HepG2 (cell line): ENCODE results near the gene SHISA5. TPM values are rescaled to one million over a fixed set of nuclear protein-coding genes. Genes with fewer than 3 reads are reported as not detected.

ENCODE experiments used
- AGO1 ChIP-seq: fragments of 200-400 bp; formaldehyde crosslinking; IDR thresholded peaks from 2 replicates; pipeline ENCODE4 v1.6.1; 2017; ENCODE audit warnings: mild to moderate bottlenecking, low read depth, low read length, moderate library complexity; ENCODE audit not compliant: poor library complexity, severe bottlenecking
- AKAP8 ChIP-seq: sonication (generic); formaldehyde crosslinking; IDR thresholded peaks from 2 replicates; pipeline ENCODE4 v1.5.1; 2020; ENCODE audit warnings: mild to moderate bottlenecking, missing genetic modification reagents
- ATF7 ChIP-seq, 2 experiments: fragments of 450-650 bp in 1 of 2; sonication (generic) in 1 of 2; formaldehyde crosslinking in 1 of 2; IDR thresholded peaks; 2 replicates each; pipeline versions ENCODE4 v1.4.0 to v1.6.1; 2016 to 2020; ENCODE audit warnings: antibody characterized with exemption in 1 of 2, mild to moderate bottlenecking in 1 of 2, missing genetic modification reagents in 1 of 2
- BRF2 ChIP-seq: sonication (generic); formaldehyde crosslinking; IDR thresholded peaks from 2 replicates; pipeline ENCODE4 v1.8.1; 2022; ENCODE audit warnings: mild to moderate bottlenecking, missing genetic modification reagents
- CCDC6 ChIP-seq: sonication (generic); formaldehyde crosslinking; IDR thresholded peaks from 2 replicates; pipeline ENCODE4 v1.8.1; 2022; ENCODE audit warnings: mild to moderate bottlenecking, missing genetic modification reagents, moderate library complexity
- KLF12 ChIP-seq: sonication (generic); formaldehyde crosslinking; IDR thresholded peaks from 2 replicates; pipeline ENCODE4 v1.4.0; 2020; ENCODE audit warnings: missing genetic modification reagents, borderline replicate concordance
- KLF6 ChIP-seq: IDR thresholded peaks from 2 replicates; pipeline ENCODE4 v1.8.0; 2016; ENCODE audit warnings: missing biosample characterization, missing genetic modification reagents
- MTF2 ChIP-seq: sonication (generic); formaldehyde crosslinking; IDR thresholded peaks from 2 replicates; pipeline ENCODE4 v1.5.0; 2020; ENCODE audit warnings: missing genetic modification reagents, borderline replicate concordance
- MXI1 ChIP-seq: IDR thresholded peaks from 3 replicates; pipeline ENCODE4 v1.6.1; 2012; ENCODE audit warnings: low read depth, low read length, inconsistent platforms, borderline replicate concordance
- PCBP2 ChIP-seq: fragments of 200-400 bp; formaldehyde crosslinking; optimal IDR thresholded peaks from 2 replicates; pipeline ENCODE3; 2018; ENCODE audit warnings: low read length, low read depth; ENCODE audit not compliant: poor library complexity, severe bottlenecking
- RFX1 ChIP-seq: fragments of 450-650 bp; IDR thresholded peaks from 2 replicates; pipeline ENCODE4 v1.6.1; 2017
- ZBTB7A ChIP-seq: sonication (generic); formaldehyde crosslinking; IDR thresholded peaks from 2 replicates; pipeline ENCODE4 v1.8.0; 2022; ENCODE audit warnings: mild to moderate bottlenecking, missing genetic modification reagents
- ZMYM3 ChIP-seq: sonication (generic); formaldehyde crosslinking; IDR thresholded peaks from 2 replicates; pipeline ENCODE4 v1.5.1; 2020; ENCODE audit warnings: mild to moderate bottlenecking, missing genetic modification reagents
- ZNF446 ChIP-seq: sonication (generic); formaldehyde crosslinking; IDR thresholded peaks from 2 replicates; pipeline ENCODE4 v1.5.0; 2020; ENCODE audit warnings: mild to moderate bottlenecking, missing genetic modification reagents
- ZNF484 ChIP-seq: sonication (generic); formaldehyde crosslinking; IDR thresholded peaks from 2 replicates; pipeline ENCODE4 v1.5.1; 2020; ENCODE audit warnings: mild to moderate bottlenecking, low read depth, missing genetic modification reagents, borderline replicate concordance
- ZNF503 ChIP-seq: sonication (generic); formaldehyde crosslinking; IDR thresholded peaks from 2 replicates; pipeline ENCODE4 v1.4.0; 2020; ENCODE audit warnings: missing genetic modification reagents
- ZNF512 ChIP-seq: sonication (generic); formaldehyde crosslinking; IDR thresholded peaks from 2 replicates; pipeline ENCODE4 v1.4.0; 2020; ENCODE audit warnings: mild to moderate bottlenecking, missing genetic modification reagents
- ZNF567 ChIP-seq: sonication (generic); formaldehyde crosslinking; IDR thresholded peaks from 2 replicates; pipeline ENCODE4 v1.8.1; 2023; ENCODE audit warnings: mild to moderate bottlenecking, missing genetic modification reagents, borderline replicate concordance
- ZNF580 ChIP-seq: IDR thresholded peaks from 2 replicates; pipeline ENCODE4 v1.6.1; 2016; ENCODE audit warnings: low read depth, borderline replicate concordance
- ZNF589 ChIP-seq: sonication (generic); formaldehyde crosslinking; conservative IDR thresholded peaks from 2 replicates; pipeline ENCODE4 v1.8.0; 2022; ENCODE audit warnings: mild to moderate bottlenecking, moderate library complexity, missing genetic modification reagents
- ZNF740 ChIP-seq: sonication (generic); formaldehyde crosslinking; IDR thresholded peaks from 2 replicates; pipeline ENCODE4 v1.4.0; 2020; ENCODE audit warnings: missing genetic modification reagents
- ZNF770 ChIP-seq: sonication (generic); formaldehyde crosslinking; IDR thresholded peaks from 2 replicates; pipeline ENCODE4 v1.5.0; 2020; ENCODE audit warnings: mild to moderate bottlenecking, missing genetic modification reagents
- polyA plus RNA-seq, 8 experiments: library from polyadenylated mRNA; depleted of rRNA in 3 of 8; stranded (reverse) in 7 of 8; unstranded in 1 of 8; fragments of >200 nt; fragmentation: Illumina TruSeq in 4 of 8; extraction: Trizol in 4 of 8; gene quantifications; 2 replicates each; pipeline versions ENCODE4 v1.2.1 to v1.2.3, GENCODE V29; 2011 to 2016; ENCODE audit warnings: low read depth in 4 of 8, missing spikeins in 1 of 8, mixed read lengths in 1 of 8; ENCODE audit not compliant: insufficient read depth in 1 of 8
- total RNA-seq, 5 experiments: library from RNA; depleted of rRNA; stranded (reverse); fragments of >200 nt; fragmentation: Illumina TruSeq; extraction: Trizol; gene quantifications; 2 replicates each; pipeline ENCODE4 v1.2.3, GENCODE V29; 2016; ENCODE audit warnings: low read depth in 1 of 5

SHISA5 gene
- total and polyA plus RNA-seq, 2 of the 13 experiments (the other 11 are each of a cell fraction or from before 2014, with no cell fraction given) = 75.8 to 91.4 TPM

GRCh38 chr3:48429317-48429959 is 74.5 kb downstream of the SHISA5 start (continued):
- no peak for TF ChIP-seq AKAP8 (CRISPR knock-in tag)
- TF ChIP-seq ZNF740 (CRISPR knock-in tag) = no peak
- TF ChIP-seq PCBP2 = no peak
- TF ChIP-seq MXI1 = 0 out of 3 replicates have a peak, but pooled peaks have one; percentile 34
- TF ChIP-seq KLF12 (CRISPR knock-in tag) = peak; percentile 36; the same call in 1 of the 2 replicates
- no peak for TF ChIP-seq ZNF484 (CRISPR knock-in tag)
- TF ChIP-seq ZNF446 = peak; percentile 34; the same call in 1 of the 2 replicates
- TF ChIP-seq ZNF580 (CRISPR knock-in tag) = no peak
- TF ChIP-seq CCDC6 (CRISPR knock-in tag) = no peak
- TF ChIP-seq AGO1 = peak; percentile 70
- no peak; the same call in 1 of the 2 replicates for TF ChIP-seq ZBTB7A
- TF ChIP-seq ZNF503 = no peak
- no peak for TF ChIP-seq ATF7 (IDR thresholded peaks at IDR 0.05)
- TF ChIP-seq ATF7 (CRISPR knock-in tag; IDR thresholded peaks at IDR 0.05) = no peak
- TF ChIP-seq KLF6 (CRISPR knock-in tag) = no peak
- no peak for TF ChIP-seq ZMYM3 (CRISPR knock-in tag)
- TF ChIP-seq RFX1 = peak; percentile 83
- no peak for TF ChIP-seq ZNF589 (CRISPR knock-in tag)
- no peak for TF ChIP-seq ZNF770 (CRISPR knock-in tag)
- 0 out of 2 replicates have a peak, but pooled peaks have one; percentile 8 for TF ChIP-seq BRF2
- TF ChIP-seq MTF2 (CRISPR knock-in tag) = no peak
- TF ChIP-seq ZNF512 = no peak
- TF ChIP-seq ZNF567 (CRISPR knock-in tag) = no peak
